HL-60/S4 treated with retinoic acid at 250 ng/mL for 4 days and 3 days (cell line): ENCODE measurements around the gene FES.

Experiments used
- in situ Hi-C: fragments of 300-500 bp; cut with MboI; formaldehyde crosslinking; loops from 2 replicates; pipeline ENCODE4 v1.7.0; 2022; ENCODE audit warnings: low sequenced_read_pairs

The FES gene

GRCh38 chr15:90889736-90890456, 5.6 kb downstream of the FES start:
- in situ Hi-C loops = loop anchor here (25.0 kb wide), 1 partner anchor 578 kb away; no protein-coding TSS in a partner anchor

DNA sequence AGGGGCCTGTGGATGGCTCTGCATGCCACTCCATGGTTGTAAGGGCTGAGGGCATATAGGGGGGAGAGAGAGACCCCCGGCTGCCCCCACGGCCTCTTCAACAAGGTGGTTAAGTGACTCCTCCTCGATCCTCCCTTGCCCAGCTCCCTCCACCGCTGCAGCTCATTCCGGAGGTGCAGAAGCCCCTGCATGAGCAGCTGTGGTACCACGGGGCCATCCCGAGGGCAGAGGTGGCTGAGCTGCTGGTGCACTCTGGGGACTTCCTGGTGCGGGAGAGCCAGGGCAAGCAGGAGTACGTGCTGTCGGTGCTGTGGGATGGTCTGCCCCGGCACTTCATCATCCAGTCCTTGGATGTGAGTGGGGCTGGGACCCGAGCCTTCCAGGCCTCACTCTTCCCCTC, 6.5 kb downstream of the FES start:
- in situ Hi-C loops = loop anchor here (25.0 kb wide), 1 partner anchor 579 kb away; no protein-coding TSS in a partner anchor

GRCh38 chr15:90891346-90891949, 7.1 kb downstream of the FES start:
- in situ Hi-C loops = loop anchor here (25.0 kb wide), 1 partner anchor 579 kb away; no protein-coding TSS in a partner anchor

GRCh38 chr15:90892023-90892422, 7.7 kb downstream of the FES start:
- in situ Hi-C loops = loop anchor here (25.0 kb wide), 1 partner anchor 580 kb away; no protein-coding TSS in a partner anchor

GRCh38 chr15:90892498-90893174, 8.3 kb downstream of the FES start:
- in situ Hi-C loops = loop anchor here (25.0 kb wide), 1 partner anchor 580 kb away; no protein-coding TSS in a partner anchor

DNA sequence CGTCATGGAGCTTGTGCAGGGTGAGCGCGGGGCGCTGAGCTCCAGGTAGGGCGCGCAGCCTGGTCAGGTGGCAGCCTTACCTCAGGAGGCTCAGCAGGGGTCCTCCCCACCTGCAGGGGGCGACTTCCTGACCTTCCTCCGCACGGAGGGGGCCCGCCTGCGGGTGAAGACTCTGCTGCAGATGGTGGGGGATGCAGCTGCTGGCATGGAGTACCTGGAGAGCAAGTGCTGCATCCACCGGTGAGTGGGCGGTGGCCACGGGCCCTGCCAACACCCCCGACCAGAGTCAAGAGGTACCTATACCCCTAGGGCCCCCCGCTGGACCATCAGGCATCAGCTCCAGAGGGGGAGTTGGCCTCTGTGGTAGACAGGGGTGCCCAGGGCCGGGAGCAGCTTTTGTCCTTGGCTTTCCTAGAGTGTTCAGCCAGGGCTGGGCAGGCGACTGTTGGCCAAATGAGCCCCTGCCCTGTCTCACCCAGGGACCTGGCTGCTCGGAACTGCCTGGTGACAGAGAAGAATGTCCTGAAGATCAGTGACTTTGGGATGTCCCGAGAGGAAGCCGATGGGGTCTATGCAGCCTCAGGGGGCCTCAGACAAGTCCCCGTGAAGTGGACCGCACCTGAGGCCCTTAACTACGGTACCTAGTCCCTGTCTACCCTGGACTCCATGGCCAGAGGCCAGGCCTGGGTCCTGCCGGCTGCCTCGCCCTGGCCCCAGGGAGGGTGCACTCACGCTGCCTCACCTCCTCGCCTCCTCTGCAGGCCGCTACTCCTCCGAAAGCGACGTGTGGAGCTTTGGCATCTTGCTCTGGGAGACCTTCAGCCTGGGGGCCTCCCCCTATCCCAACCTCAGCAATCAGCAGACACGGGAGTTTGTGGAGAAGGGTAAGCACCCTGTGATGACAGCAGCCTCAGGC, 9.1 kb downstream of the FES start:
- in situ Hi-C loops = loop anchor here (25.0 kb wide), 1 partner anchor 581 kb away; no protein-coding TSS in a partner anchor

- in situ Hi-C loops = loop anchor here (25.0 kb wide), 1 partner anchor 583 kb away; no protein-coding TSS in a partner anchor
Observed at GRCh38 chr15:90895571-90896117, 11.3 kb downstream of the FES start.

- in situ Hi-C loops = loop anchor here (25.0 kb wide), 1 partner anchor 585 kb away; no protein-coding TSS in a partner anchor
Observed at GRCh38 chr15:90897131-90897655, 12.9 kb downstream of the FES start.

GRCh38 chr15:90901175-90902039, 17.1 kb downstream of the FES start:
- in situ Hi-C loops = no loop called here

- in situ Hi-C loops = no loop called here
Observed at GRCh38 chr15:90902040-90902839, 17.9 kb downstream of the FES start.

DNA sequence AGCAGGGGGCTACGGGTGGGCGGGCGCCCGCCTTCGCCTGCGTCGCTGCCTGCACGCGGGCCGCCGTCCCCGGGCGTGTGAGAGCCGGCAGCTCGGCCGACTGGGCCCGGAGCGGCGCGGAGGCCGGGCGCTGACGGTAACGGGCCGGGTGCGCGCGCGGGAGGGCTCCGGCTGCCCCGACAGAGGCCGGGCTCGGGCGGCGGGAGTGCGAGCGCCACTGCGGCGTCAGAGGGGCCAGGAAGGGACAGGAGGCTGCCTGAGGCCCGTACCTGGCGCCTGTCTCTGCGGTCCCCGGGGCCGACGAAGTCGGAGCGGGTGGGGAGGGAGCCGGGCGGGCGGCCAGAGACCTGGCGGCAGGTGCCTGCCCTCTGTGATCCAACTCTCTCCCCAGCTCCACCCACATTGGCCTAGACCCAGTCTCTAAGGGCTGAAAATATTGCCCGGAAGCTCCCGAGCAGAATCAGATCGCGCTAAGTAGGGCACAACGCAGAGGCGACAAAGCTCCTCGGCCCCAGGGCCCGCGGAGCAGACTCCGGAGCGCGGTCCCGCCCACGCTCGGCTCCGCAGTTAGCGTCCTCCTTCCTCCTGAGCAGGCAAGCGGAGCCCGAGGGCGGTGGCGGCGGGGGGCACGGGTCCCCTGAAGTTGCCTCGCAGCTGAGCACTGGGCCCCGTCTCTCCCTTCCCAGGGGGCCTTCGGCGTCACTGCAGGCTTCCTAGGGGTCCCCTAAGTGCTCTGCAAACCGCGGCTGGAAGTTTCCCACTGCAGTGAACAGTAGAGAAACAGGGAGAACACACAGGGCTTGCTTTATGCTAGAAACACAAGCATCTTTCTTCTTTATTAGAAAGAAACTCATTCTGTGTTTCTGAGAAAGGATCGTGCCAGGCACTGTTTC, 18.8 kb downstream of the FES start, which contains the start of gene MAN2A2:
Gene MAN2A2, plus strand, starts transcription at position 463 of the 893 bp plus-strand sequence. CDS start 906 bp downstream, outside the sequence.
- in situ Hi-C loops = no loop called here

GRCh38 chr15:90903733-90904536, 19.6 kb downstream of the FES start:
- in situ Hi-C loops = no loop called here

- in situ Hi-C loops = no loop called here
Observed at GRCh38 chr15:90904746-90905145, 20.4 kb downstream of the FES start.

DNA sequence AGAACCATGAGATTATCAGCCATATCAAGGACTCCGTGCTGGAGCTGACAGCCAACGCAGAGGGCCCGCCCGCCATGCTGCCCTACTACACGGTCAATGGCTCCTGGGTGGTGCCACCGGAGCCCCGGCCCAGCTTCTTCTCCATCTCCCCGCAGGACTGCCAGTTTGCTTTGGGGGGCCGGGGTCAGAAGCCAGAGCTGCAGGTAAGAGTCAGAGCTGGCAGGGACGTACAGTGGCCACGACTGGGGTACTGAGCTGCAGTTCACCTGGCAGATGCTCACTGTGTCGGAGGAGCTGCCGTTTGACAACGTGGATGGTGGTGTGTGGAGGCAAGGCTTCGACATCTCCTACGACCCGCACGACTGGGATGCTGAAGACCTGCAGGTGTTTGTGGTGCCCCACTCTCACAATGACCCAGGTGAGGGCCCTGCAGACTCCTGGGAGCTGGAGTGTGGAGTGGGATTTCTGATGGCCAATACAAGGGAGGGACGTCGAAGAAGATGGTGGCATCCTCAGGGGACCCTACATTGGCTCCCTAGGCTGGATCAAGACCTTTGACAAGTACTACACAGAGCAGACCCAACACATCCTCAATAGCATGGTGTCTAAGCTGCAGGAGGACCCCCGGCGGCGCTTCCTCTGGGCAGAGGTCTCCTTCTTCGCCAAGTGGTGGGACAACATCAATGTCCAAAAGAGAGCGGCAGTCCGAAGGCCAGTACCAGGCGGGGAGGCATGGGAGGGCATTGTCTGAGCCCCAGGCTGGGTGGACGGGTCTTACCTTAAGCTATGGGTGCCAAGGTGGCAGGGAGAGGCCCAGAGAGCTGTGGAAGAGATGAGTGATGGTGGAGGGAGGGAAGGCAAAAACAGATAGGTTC, 21.2 kb downstream of the FES start:
- in situ Hi-C loops = no loop called here

DNA sequence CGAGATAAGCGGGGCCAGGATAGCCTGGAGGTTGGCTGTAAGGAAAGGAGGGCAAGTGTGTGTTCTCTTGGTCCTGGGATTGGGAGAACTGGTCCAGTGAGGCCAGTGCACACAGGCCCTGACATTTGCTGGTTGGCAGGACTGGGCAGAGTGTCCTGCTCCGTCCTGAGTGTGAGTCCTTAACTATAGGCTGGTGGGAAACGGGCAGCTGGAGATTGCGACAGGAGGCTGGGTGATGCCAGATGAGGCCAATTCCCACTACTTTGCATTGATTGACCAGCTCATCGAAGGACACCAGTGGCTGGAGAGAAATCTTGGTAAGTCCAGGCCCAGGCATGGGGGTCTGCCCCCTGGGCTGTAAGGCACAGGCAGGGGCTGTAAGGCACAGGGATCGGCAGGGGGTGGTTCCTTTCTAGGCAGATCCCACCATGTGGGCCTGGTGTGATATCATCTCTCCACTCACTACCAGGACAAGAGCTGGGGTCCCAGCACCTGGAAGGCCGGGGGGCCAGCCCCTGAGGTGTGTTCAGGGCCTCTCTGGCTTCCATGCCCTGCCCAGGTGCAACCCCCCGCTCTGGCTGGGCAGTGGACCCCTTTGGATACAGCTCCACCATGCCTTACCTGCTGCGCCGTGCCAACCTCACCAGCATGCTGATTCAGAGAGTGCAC, 22.0 kb downstream of the FES start:
- in situ Hi-C loops = no loop called here
